ENCODE results near the gene NUDT14. TPM values are rescaled to one million over a fixed set of nuclear protein-coding genes. Genes with fewer than 3 reads are reported as not detected.

Gene NUDT14
- total and polyA plus RNA-seq, 2 of the 4 experiments (the other 2 are of a cell fraction), result 5.6 to 9.3 TPM

- TF ChIP-seq RAD21 (IDR thresholded peaks at IDR 0.05; ENCODE audit: low read length) (no peak), MXI1 (IDR thresholded peaks at IDR 0.05; ENCODE audit: borderline replicate concordance, low read depth, low read length) (no peak), USF2 (IDR thresholded peaks at IDR 0.05; ENCODE audit: low read depth, low read length) (no peak), SMC3 (IDR thresholded peaks at IDR 0.05; ENCODE audit: low read depth, low read length) (no peak), RCOR1 (IDR thresholded peaks at IDR 0.05; ENCODE audit: insufficient replicate concordance, low read length) (no peak), MAZ (IDR thresholded peaks at IDR 0.05; ENCODE audit: borderline replicate concordance, low read depth, low read length) (no peak), CHD1 (IDR thresholded peaks at IDR 0.05; ENCODE audit: low read depth, low read length) (no peak), POLR2A (IDR thresholded peaks at IDR 0.05; ENCODE audit: low read depth, low read length) (no peak), CEBPB (IDR thresholded peaks at IDR 0.05; ENCODE audit: low read depth, low read length) (no peak)
- in situ Hi-C loops (cut with MboI; ENCODE audit: low sequenced_read_pairs), result no loop called here
- peaks cover 3 to 13% of the 10 kb centered on the region in 2 experiments for H3K79me1 ChIP-seq (ENCODE audit: low read depth in 1 of 2, low read length in 2 of 2)
- WGBS, 2 experiments (ENCODE audit: extremely low coverage in 2 of 2, insufficient read length in 1 of 2), result 94% methylated on average over 11 of the region's 15 CpGs; no CpG with 5 or more reads in 1 of the 2 experiments
- H4K91ac ChIP-seq (ENCODE audit: insufficient read depth, low read depth, low read length), result no peak overlapping the region
- no peak overlapping the region for H3K56ac ChIP-seq (ENCODE audit: extremely low read depth, insufficient read depth, low read length)
- H2BK15ac ChIP-seq (ENCODE audit: low read depth, low read length), result no peak overlapping the region
- no peak overlapping the region for H3K4ac ChIP-seq (ENCODE audit: low read depth, low read length)
- no peak overlapping the region for H3K27ac ChIP-seq (ENCODE audit: insufficient read depth, low read length)
- H3K4me1 ChIP-seq (ENCODE audit: control insufficient read depth, insufficient read depth, low read length), result peaks cover 2% of the 10 kb centered on the region; the same call in 1 of the 2 replicates
- H2AFZ ChIP-seq (replicated peaks; ENCODE audit: low read length, poor library complexity), result no peak overlapping the region
- H2AK5ac ChIP-seq (ENCODE audit: low read depth, low read length), result no peak overlapping the region
- dilution Hi-C loops (cut with HindIII; ENCODE audit: low sequenced_read_pairs, unreplicated experiment), result no loop called here
- no peak overlapping the region for H2BK20ac ChIP-seq (ENCODE audit: low read depth, low read length)
- H3K23ac ChIP-seq (ENCODE audit: low read depth, low read length), result no peak overlapping the region
- H3K9ac ChIP-seq (ENCODE audit: low read depth, low read length), result no peak overlapping the region
- no peak overlapping the region for H3K4me2 ChIP-seq (ENCODE audit: low read depth, low read length)
- no peak overlapping the region for H3K4me3 ChIP-seq (ENCODE audit: insufficient read depth, low read depth, low read length)
- no peak overlapping the region for H2BK5ac ChIP-seq (ENCODE audit: low read depth, low read length, poor library complexity, severe bottlenecking)
- DNase-seq (no peak), ATAC-seq (ENCODE audit: low read depth) (no peak)
- H3K36me3 ChIP-seq (ENCODE audit: control insufficient read depth, insufficient read depth, low read length), result peaks cover 38% of the 10 kb centered on the region
- H3K9me3 ChIP-seq (ENCODE audit: control insufficient read depth, insufficient read depth, low read length), result no peaks in the 10 kb centered on the region
- intact Hi-C loops (cut with micrococcal nuclease), result no loop called here
- H3K18ac ChIP-seq (ENCODE audit: low read depth, low read length), result no peak overlapping the region
- no peaks in the 10 kb centered on the region; the same call in 1 of the 2 replicates for H4K20me1 ChIP-seq (ENCODE audit: insufficient read depth, low read length)
- H2BK120ac ChIP-seq (ENCODE audit: low read depth, low read length), result no peak overlapping the region
- no peak overlapping the region for H3K14ac ChIP-seq (replicated peaks; ENCODE audit: low read depth, low read length)
- H3K27me3 ChIP-seq (ENCODE audit: control insufficient read depth, insufficient read depth, low read length), result no peaks in the 10 kb centered on the region
- ChIA-PET CTCF (interaction anchor here (0.9 kb wide), 1 partner anchor 36 kb away, joined by 3 read pairs; no protein-coding TSS in a partner anchor), POLR2A (ENCODE audit: unreplicated experiment) (no interaction called here)
- no peak overlapping the region for H4K5ac ChIP-seq (ENCODE audit: low read depth, low read length)
- H2AK9ac ChIP-seq (replicated peaks; ENCODE audit: low read depth, low read length, poor library complexity), result no peak overlapping the region
- no peak overlapping the region for H4K8ac ChIP-seq (ENCODE audit: low read depth in 2 of 2, low read length in 2 of 2)
- peaks cover 3% of the 10 kb centered on the region; the same call in 1 of the 2 replicates for H3K9me1 ChIP-seq (ENCODE audit: insufficient read depth, low read length)
- BruUV-seq (replicated peaks), result no TSS peak
These were observed 42.8 kb upstream of the NUDT14 start for GRCh38 chr14:105223770-105224544.
